Measurements from ENCODE around the gene PIGS. TPM values are rescaled to one million over a fixed set of nuclear protein-coding genes. Genes with fewer than 3 reads are reported as not detected.

Gene PIGS
- total and polyA plus RNA-seq, 2 of the 13 experiments (the other 11 are each of a cell fraction or from before 2014, with no cell fraction given): 31.7 to 42.6 TPM

- no peak for TF ChIP-seq ZNF282 (IDR thresholded peaks at IDR 0.05; ENCODE audit: partially characterized antibody)
- no peak; the same call in 1 of the 2 replicates for TF ChIP-seq SALL1 (CRISPR knock-in tag; IDR thresholded peaks at IDR 0.05)
- TF ChIP-seq GZF1 (CRISPR knock-in tag; IDR thresholded peaks at IDR 0.05): no peak
- TF ChIP-seq ZNF629 (CRISPR knock-in tag; conservative IDR thresholded peaks at IDR 0.05): no peak
- TF ChIP-seq LRRFIP1 (CRISPR knock-in tag; conservative IDR thresholded peaks at IDR 0.05): no peak
- TF ChIP-seq CENPX (CRISPR knock-in tag; IDR thresholded peaks at IDR 0.05): no peak
- TF ChIP-seq, protein P1, sequence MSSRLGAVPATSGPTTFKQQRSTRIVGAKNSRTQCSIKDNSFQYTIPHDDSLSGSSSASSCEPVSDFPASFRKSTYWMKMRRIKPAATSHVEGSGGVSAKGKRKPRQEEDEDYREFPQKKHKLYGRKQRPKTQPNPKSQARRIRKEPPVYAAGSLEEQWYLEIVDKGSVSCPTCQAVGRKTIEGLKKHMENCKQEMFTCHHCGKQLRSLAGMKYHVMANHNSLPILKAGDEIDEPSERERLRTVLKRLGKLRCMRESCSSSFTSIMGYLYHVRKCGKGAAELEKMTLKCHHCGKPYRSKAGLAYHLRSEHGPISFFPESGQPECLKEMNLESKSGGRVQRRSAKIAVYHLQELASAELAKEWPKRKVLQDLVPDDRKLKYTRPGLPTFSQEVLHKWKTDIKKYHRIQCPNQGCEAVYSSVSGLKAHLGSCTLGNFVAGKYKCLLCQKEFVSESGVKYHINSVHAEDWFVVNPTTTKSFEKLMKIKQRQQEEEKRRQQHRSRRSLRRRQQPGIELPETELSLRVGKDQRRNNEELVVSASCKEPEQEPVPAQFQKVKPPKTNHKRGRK (CRISPR knock-in tag; IDR thresholded peaks at IDR 0.05): no peak
- no peak for TF ChIP-seq ZNF770 (CRISPR knock-in tag; IDR thresholded peaks at IDR 0.05)
- TF ChIP-seq ZBTB26 (CRISPR knock-in tag; IDR thresholded peaks at IDR 0.05; ENCODE audit: borderline replicate concordance): no peak
- peak; percentile 83 for TF ChIP-seq PHF8 (CRISPR knock-in tag; IDR thresholded peaks at IDR 0.05)
- TF ChIP-seq DNMT1 (CRISPR knock-in tag; IDR thresholded peaks at IDR 0.05): no peak
- TF ChIP-seq YY1 (IDR thresholded peaks at IDR 0.05; ENCODE audit: insufficient read depth, insufficient replicate concordance, low read depth, low read length): no peak
- no peak; the same call in 1 of the 2 replicates for TF ChIP-seq ZNF329 (CRISPR knock-in tag; IDR thresholded peaks at IDR 0.05; ENCODE audit: low read depth)
- TF ChIP-seq, protein P2, sequence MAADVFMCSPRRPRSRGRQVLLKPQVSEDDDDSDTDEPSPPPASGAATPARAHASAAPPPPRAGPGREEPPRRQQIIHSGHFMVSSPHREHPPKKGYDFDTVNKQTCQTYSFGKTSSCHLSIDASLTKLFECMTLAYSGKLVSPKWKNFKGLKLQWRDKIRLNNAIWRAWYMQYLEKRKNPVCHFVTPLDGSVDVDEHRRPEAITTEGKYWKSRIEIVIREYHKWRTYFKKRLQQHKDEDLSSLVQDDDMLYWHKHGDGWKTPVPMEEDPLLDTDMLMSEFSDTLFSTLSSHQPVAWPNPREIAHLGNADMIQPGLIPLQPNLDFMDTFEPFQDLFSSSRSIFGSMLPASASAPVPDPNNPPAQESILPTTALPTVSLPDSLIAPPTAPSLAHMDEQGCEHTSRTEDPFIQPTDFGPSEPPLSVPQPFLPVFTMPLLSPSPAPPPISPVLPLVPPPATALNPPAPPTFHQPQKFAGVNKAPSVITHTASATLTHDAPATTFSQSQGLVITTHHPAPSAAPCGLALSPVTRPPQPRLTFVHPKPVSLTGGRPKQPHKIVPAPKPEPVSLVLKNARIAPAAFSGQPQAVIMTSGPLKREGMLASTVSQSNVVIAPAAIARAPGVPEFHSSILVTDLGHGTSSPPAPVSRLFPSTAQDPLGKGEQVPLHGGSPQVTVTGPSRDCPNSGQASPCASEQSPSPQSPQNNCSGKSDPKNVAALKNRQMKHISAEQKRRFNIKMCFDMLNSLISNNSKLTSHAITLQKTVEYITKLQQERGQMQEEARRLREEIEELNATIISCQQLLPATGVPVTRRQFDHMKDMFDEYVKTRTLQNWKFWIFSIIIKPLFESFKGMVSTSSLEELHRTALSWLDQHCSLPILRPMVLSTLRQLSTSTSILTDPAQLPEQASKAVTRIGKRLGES (CRISPR knock-in tag; IDR thresholded peaks at IDR 0.05; ENCODE audit: borderline replicate concordance): no peak
- no peak for TF ChIP-seq JDP2 (CRISPR knock-in tag; IDR thresholded peaks at IDR 0.05; ENCODE audit: borderline replicate concordance)
- no peak; the same call in 1 of the 2 replicates for TF ChIP-seq ZNF501 (CRISPR knock-in tag; IDR thresholded peaks at IDR 0.05)
- TF ChIP-seq ZNF557 (CRISPR knock-in tag; IDR thresholded peaks at IDR 0.05): no peak
- peak; percentile 51; the same call in 1 of the 2 replicates for TF ChIP-seq ZSCAN31 (CRISPR knock-in tag; IDR thresholded peaks at IDR 0.05; ENCODE audit: low read depth)
Observed at GRCh38 chr17:28552176-28552999, 18.9 kb downstream of the PIGS start, which contains the start of gene UNC119 (continued).
